ENCODE results near the gene CTIF. TPM values are rescaled to one million over a fixed set of nuclear protein-coding genes. Genes with fewer than 3 reads are reported as not detected.

Gene CTIF
- total and polyA plus RNA-seq, 4 donors, result 10.6 to 26.7 (median 12.3) TPM

DNA sequence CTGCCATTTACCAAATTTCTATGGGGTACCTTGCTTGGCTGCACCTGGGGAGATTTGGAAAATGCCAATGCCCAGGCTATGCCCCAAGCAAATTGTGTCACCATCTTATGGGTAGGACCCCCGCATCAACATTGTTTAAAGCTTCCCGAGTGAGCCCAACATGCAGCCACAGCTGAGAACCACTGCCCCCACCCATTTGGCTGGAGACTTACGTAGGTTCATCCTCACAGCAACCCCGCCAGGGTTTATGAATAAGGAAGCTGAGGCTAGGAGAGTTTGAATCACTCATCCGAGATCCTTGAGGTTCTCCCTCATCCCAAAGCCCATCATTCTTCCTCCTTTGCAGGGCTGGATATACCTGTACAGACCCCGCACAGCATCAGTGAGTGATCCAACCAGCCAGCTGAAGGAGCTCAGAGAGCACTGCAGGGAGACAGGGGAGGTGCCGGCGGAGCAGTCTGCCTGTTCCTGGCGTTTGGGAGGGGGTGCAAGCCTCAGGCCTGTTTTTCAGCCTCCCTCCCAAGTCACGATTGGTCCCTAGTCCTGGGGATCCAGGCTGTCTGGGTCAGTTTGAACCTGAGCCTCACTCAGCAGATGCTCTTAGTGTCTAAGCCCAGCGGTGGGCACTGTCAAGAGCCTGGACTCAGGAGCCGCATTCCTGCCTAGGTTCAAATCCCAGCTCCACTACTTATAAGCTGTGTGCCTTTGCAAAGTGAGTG lies 247.1 kb downstream of the CTIF start (continued):
- TF ChIP-seq, protein P1, sequence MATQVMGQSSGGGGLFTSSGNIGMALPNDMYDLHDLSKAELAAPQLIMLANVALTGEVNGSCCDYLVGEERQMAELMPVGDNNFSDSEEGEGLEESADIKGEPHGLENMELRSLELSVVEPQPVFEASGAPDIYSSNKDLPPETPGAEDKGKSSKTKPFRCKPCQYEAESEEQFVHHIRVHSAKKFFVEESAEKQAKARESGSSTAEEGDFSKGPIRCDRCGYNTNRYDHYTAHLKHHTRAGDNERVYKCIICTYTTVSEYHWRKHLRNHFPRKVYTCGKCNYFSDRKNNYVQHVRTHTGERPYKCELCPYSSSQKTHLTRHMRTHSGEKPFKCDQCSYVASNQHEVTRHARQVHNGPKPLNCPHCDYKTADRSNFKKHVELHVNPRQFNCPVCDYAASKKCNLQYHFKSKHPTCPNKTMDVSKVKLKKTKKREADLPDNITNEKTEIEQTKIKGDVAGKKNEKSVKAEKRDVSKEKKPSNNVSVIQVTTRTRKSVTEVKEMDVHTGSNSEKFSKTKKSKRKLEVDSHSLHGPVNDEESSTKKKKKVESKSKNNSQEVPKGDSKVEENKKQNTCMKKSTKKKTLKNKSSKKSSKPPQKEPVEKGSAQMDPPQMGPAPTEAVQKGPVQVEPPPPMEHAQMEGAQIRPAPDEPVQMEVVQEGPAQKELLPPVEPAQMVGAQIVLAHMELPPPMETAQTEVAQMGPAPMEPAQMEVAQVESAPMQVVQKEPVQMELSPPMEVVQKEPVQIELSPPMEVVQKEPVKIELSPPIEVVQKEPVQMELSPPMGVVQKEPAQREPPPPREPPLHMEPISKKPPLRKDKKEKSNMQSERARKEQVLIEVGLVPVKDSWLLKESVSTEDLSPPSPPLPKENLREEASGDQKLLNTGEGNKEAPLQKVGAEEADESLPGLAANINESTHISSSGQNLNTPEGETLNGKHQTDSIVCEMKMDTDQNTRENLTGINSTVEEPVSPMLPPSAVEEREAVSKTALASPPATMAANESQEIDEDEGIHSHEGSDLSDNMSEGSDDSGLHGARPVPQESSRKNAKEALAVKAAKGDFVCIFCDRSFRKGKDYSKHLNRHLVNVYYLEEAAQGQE (IDR thresholded peaks at IDR 0.05), result no peak
- TF ChIP-seq NR2F2 (IDR thresholded peaks at IDR 0.05) (no peak), TAF1 (conservative IDR thresholded peaks at IDR 0.05) (no peak), RXRA (IDR thresholded peaks at IDR 0.05) (no peak), RAD21 (IDR thresholded peaks at IDR 0.05) (no peak), YY1 (IDR thresholded peaks at IDR 0.05) (no peak)
- TF ChIP-seq, protein P2, sequence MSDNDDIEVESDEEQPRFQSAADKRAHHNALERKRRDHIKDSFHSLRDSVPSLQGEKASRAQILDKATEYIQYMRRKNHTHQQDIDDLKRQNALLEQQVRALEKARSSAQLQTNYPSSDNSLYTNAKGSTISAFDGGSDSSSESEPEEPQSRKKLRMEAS (IDR thresholded peaks at IDR 0.05), result no peak
- TF ChIP-seq, protein P3, sequence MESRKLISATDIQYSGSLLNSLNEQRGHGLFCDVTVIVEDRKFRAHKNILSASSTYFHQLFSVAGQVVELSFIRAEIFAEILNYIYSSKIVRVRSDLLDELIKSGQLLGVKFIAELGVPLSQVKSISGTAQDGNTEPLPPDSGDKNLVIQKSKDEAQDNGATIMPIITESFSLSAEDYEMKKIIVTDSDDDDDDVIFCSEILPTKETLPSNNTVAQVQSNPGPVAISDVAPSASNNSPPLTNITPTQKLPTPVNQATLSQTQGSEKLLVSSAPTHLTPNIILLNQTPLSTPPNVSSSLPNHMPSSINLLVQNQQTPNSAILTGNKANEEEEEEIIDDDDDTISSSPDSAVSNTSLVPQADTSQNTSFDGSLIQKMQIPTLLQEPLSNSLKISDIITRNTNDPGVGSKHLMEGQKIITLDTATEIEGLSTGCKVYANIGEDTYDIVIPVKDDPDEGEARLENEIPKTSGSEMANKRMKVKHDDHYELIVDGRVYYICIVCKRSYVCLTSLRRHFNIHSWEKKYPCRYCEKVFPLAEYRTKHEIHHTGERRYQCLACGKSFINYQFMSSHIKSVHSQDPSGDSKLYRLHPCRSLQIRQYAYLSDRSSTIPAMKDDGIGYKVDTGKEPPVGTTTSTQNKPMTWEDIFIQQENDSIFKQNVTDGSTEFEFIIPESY (IDR thresholded peaks at IDR 0.05), result no peak

DNA sequence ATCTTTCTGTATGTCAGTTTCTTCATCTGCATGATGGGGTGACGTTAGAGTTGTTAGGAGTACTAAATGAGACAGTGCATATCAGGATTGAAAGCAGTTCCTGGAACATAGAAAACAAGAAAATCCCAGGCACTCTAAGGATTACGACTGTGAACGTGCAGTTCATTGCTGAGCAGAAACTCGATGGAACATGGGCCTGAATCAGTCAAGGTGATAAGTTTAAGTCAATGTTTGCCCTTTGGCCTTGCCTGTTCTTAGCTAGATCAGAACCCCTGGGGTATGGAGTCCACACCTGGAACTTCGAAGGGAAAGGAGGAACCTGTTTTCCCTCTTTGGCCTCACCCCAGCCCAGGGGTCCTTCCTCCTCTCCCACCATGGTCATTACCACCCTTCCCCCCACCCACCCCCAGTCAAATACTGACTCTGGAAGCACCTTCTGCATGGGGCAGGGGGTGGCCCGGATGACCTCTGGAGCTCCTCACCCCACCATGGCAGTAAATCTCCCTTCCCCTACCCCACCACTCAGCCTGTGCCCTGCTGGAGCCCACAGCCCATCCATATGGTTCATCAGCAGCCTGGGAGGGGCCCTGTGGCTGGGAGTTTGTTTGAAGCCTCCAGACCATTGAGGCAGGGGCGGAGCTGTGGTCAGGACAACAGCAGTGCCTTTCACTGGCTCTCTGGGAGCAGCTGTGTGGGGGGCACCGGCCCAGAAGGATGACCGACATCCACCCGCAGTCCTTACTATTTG lies 247.8 kb downstream of the CTIF start:
- WGBS, result 85% methylated on average over 10 of the region's 10 CpGs
- TF ChIP-seq JUND (IDR thresholded peaks at IDR 0.05), result no peak
- TF ChIP-seq, protein P3 (IDR thresholded peaks at IDR 0.05), result no peak
- TF ChIP-seq FOXA2 (IDR thresholded peaks at IDR 0.05), result no peak
- TF ChIP-seq, protein P4, sequence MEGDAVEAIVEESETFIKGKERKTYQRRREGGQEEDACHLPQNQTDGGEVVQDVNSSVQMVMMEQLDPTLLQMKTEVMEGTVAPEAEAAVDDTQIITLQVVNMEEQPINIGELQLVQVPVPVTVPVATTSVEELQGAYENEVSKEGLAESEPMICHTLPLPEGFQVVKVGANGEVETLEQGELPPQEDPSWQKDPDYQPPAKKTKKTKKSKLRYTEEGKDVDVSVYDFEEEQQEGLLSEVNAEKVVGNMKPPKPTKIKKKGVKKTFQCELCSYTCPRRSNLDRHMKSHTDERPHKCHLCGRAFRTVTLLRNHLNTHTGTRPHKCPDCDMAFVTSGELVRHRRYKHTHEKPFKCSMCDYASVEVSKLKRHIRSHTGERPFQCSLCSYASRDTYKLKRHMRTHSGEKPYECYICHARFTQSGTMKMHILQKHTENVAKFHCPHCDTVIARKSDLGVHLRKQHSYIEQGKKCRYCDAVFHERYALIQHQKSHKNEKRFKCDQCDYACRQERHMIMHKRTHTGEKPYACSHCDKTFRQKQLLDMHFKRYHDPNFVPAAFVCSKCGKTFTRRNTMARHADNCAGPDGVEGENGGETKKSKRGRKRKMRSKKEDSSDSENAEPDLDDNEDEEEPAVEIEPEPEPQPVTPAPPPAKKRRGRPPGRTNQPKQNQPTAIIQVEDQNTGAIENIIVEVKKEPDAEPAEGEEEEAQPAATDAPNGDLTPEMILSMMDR (IDR thresholded peaks at IDR 0.05; ENCODE audit: low read depth, low read length, missing input control), result no peak
- no peak for TF ChIP-seq EGR1 (IDR thresholded peaks at IDR 0.05; ENCODE audit: low read depth in 2 of 2)
- TF ChIP-seq NR2F2 (IDR thresholded peaks at IDR 0.05), result no peak
- TF ChIP-seq TAF1 (conservative IDR thresholded peaks at IDR 0.05), result no peak
- no peak for TF ChIP-seq YY1 (IDR thresholded peaks at IDR 0.05)
- TF ChIP-seq, protein P5, sequence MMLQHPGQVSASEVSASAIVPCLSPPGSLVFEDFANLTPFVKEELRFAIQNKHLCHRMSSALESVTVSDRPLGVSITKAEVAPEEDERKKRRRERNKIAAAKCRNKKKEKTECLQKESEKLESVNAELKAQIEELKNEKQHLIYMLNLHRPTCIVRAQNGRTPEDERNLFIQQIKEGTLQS (IDR thresholded peaks at IDR 0.05), result no peak
- TF ChIP-seq SP1 (IDR thresholded peaks at IDR 0.05), result no peak
- no peak for TF ChIP-seq FOXA1 (IDR thresholded peaks at IDR 0.05)
- TF ChIP-seq GABPA (IDR thresholded peaks at IDR 0.05 in 1 of 2, conservative IDR thresholded peaks at IDR 0.05 in 1 of 2), result no peak
- Histone ChIP-seq H3K36me3 (ENCODE audit: control insufficient read depth in 4 of 4, insufficient read depth in 3 of 4, low read depth in 1 of 4, low read length in 3 of 4) (peaks cover 0 to 3% (median 0%) of the 10 kb centered on the region in 4 donors), H3K27ac (ENCODE audit: low read depth in 1 of 2, low read length in 2 of 2) (no peak overlapping the region), H3K4me3 (ENCODE audit: low read depth in 1 of 3, low read length in 3 of 3) (no peak overlapping the region), H3K27me3 (ENCODE audit: control insufficient read depth in 4 of 4, insufficient read depth in 4 of 4, low read length in 3 of 4) (no peaks in the 10 kb centered on the region), H3K9me3 (ENCODE audit: control insufficient read depth in 4 of 4, low read length in 3 of 4) (no peaks in the 10 kb centered on the region), H3K9ac (ENCODE audit: low read depth in 1 of 2, low read length in 2 of 2) (no peak overlapping the region), H3K4me1 (ENCODE audit: control insufficient read depth in 4 of 4, insufficient read depth in 4 of 4, low read length in 3 of 4) (peaks cover 12 to 32% (median 19%) of the 10 kb centered on the region in 4 donors)
- no peak for DNase-seq (ENCODE audit: low spot score)

All from liver (tissue), 9 donors.